SK-N-SH (cell line): ENCODE results near the gene TTC31. TPM values are rescaled to one million over a fixed set of nuclear protein-coding genes. Genes with fewer than 3 reads are reported as not detected.

Experiments used
- CTCF ChIA-PET: fragments of 300-600, 350-600 bp; formaldehyde crosslinking; extraction: SDS; loops from one replicate; lab custom pipeline; 2021; lab: Yijun Ruan, JAX
- POLR2A ChIA-PET: fragments of 350-600 bp; sonication (Branson Sonifier 250); formaldehyde crosslinking; extraction: SDS; loops from one replicate; lab custom pipeline; 2020; ENCODE audit warnings: antibody characterized with exemption, inconsistent platforms; lab: Yijun Ruan, JAX
- DNase-seq: peaks from one replicate; pipeline ENCODE4 v3.0.0; 2012
- H2AFZ ChIP-seq: fragments of 200-600 bp; sonication (generic); 2 replicates; pipeline ENCODE4 v1.8.1; 2016; ENCODE audit warnings: antibody characterized with exemption, mild to moderate bottlenecking, low read depth
- H3F3A ChIP-seq: fragments of 200-600 bp; sonication (generic); replicated peaks from 2 replicates; pipeline ENCODE3; 2016; ENCODE audit warnings: antibody characterized with exemption, mild to moderate bottlenecking; ENCODE audit not compliant: insufficient read depth
- H3K27ac ChIP-seq, 2 experiments: fragments of 200-500 bp in 1 of 2; fragments of 200-600 bp in 1 of 2; sonication (Bioruptor generic) in 1 of 2; sonication (generic), shearing (Covaris generic) in 1 of 2; 2 replicates each; pipeline versions ENCODE4 v1.5.1 to v1.6.1; 2014 to 2016; ENCODE audit warnings: low read depth in 2 of 2, inconsistent platforms in 1 of 2, low read length in 1 of 2, mild to moderate bottlenecking in 1 of 2, mixed read lengths in 1 of 2
- H3K27me3 ChIP-seq: fragments of 200-600 bp; sonication (generic), shearing (Covaris generic); 2 replicates; pipeline ENCODE4 v1.6.1; 2016; ENCODE audit warnings: mixed run types; ENCODE audit not compliant: insufficient read depth
- H3K36me3 ChIP-seq, 2 experiments: fragments of 200-500 bp in 1 of 2; fragments of 200-600 bp in 1 of 2; sonication (Bioruptor generic) in 1 of 2; sonication (generic) in 1 of 2; replicated peaks in 1 of 2; 2 replicates each; pipeline versions ENCODE3 to v1.5.1; 2014 to 2016; ENCODE audit warnings: low read length in 1 of 2, mild to moderate bottlenecking in 1 of 2; ENCODE audit not compliant: insufficient read depth in 2 of 2, control insufficient read depth in 1 of 2
- H3K4me1 ChIP-seq, 2 experiments: fragments of 200-500 bp in 1 of 2; fragments of 200-600 bp in 1 of 2; sonication (Bioruptor generic) in 1 of 2; sonication (generic), shearing (Covaris generic) in 1 of 2; 2 replicates each; pipeline versions ENCODE4 v1.5.1 to v1.6.1; 2014 to 2016; ENCODE audit warnings: low read depth in 1 of 2, low read length in 1 of 2, mixed run types in 1 of 2; ENCODE audit not compliant: insufficient read depth in 2 of 2, control insufficient read depth in 1 of 2
- H3K4me2 ChIP-seq: fragments of 200-600 bp; sonication (generic), shearing (Covaris generic); 2 replicates; pipeline ENCODE4 v1.6.1; 2017; ENCODE audit warnings: mixed run types
- H3K4me3 ChIP-seq, 2 experiments: fragments of 200-500 bp in 1 of 2; fragments of 200-600 bp in 1 of 2; sonication (Bioruptor generic) in 1 of 2; sonication (generic), shearing (Covaris generic) in 1 of 2; 2 replicates each; pipeline versions ENCODE4 v1.5.1 to v1.8.1; 2014 to 2016; ENCODE audit warnings: low read depth in 2 of 2, inconsistent platforms in 1 of 2, low read length in 1 of 2, mild to moderate bottlenecking in 1 of 2, mixed read lengths in 1 of 2, moderate library complexity in 1 of 2
- H3K79me2 ChIP-seq: fragments of 200-600 bp; sonication (generic); 2 replicates; pipeline ENCODE4 v1.8.1; 2017; ENCODE audit warnings: mild to moderate bottlenecking; ENCODE audit not compliant: insufficient read depth
- H3K9ac ChIP-seq: fragments of 200-600 bp; sonication (generic); 2 replicates; pipeline ENCODE4 v1.6.1; 2017; ENCODE audit warnings: mixed run types
- H3K9me2 ChIP-seq: fragments of 200-600 bp; sonication (generic); 2 replicates; pipeline ENCODE4 v1.6.1; 2017; ENCODE audit warnings: mixed run types
- H3K9me3 ChIP-seq: fragments of 200-600 bp; sonication (generic); 2 replicates; pipeline ENCODE4 v1.6.1; 2017; ENCODE audit warnings: mixed run types, mild to moderate bottlenecking, moderate library complexity
- H4K20me1 ChIP-seq: fragments of 200-600 bp; sonication (generic); 2 replicates; pipeline ENCODE4 v1.6.1; 2017; ENCODE audit warnings: mild to moderate bottlenecking, mixed run types; ENCODE audit not compliant: insufficient read depth
- CHD2 ChIP-seq: fragments of 150-350 bp; IDR thresholded peaks from 2 replicates; pipeline ENCODE4 v1.6.1; 2018; ENCODE audit warnings: low read length; ENCODE audit not compliant: partially characterized antibody
- ELF1 ChIP-seq: IDR thresholded peaks from 2 replicates; pipeline ENCODE4 v1.4.0; 2012
- EP300 ChIP-seq, 2 experiments: IDR thresholded peaks; 2 replicates each; pipeline versions ENCODE4 v1.4.0 to v1.6.1; 2012; ENCODE audit warnings: borderline replicate concordance in 1 of 2, low read depth in 1 of 2, low read length in 1 of 2
- FOXM1 ChIP-seq: IDR thresholded peaks from 2 replicates; pipeline ENCODE4 v1.4.0; 2012; ENCODE audit warnings: low read depth, mild to moderate bottlenecking
- GABPA ChIP-seq: IDR thresholded peaks from 2 replicates; pipeline ENCODE4 v1.4.0; 2012; ENCODE audit warnings: low read depth, mild to moderate bottlenecking
- JUND ChIP-seq: IDR thresholded peaks from 2 replicates; pipeline ENCODE4 v1.4.0; 2012
- MEF2A ChIP-seq: IDR thresholded peaks from 2 replicates; pipeline ENCODE4 v1.4.0; 2012; ENCODE audit warnings: low read depth, borderline replicate concordance
- NFIC ChIP-seq: IDR thresholded peaks from 2 replicates; pipeline ENCODE4 v1.4.0; 2012; ENCODE audit warnings: borderline replicate concordance
- NRF1 ChIP-seq: IDR thresholded peaks from 2 replicates; pipeline ENCODE4 v1.6.1; 2012; ENCODE audit warnings: low read depth, mild to moderate bottlenecking, low read length
- PBX3 ChIP-seq: IDR thresholded peaks from 2 replicates; pipeline ENCODE4; 2012
- POLR2AphosphoS5 ChIP-seq: IDR thresholded peaks from 2 replicates; pipeline ENCODE4 v1.6.1; 2012; ENCODE audit warnings: low read depth, low read length
- RCOR1 ChIP-seq: fragments of 150-350 bp; IDR thresholded peaks from 2 replicates; pipeline ENCODE4 v1.6.1; 2017; ENCODE audit warnings: antibody characterized with exemption, low read length
- REST ChIP-seq: IDR thresholded peaks from 2 replicates; pipeline ENCODE4 v1.6.1; 2012; ENCODE audit warnings: mild to moderate bottlenecking, low read depth, low read length, moderate library complexity
- SIN3A ChIP-seq: IDR thresholded peaks from 2 replicates; pipeline ENCODE4 v1.6.1; 2012; ENCODE audit warnings: low read depth, mild to moderate bottlenecking, low read length, moderate library complexity, borderline replicate concordance
- TAF1 ChIP-seq: IDR thresholded peaks from 2 replicates; pipeline ENCODE4 v1.6.1; 2012; ENCODE audit warnings: low read depth, mild to moderate bottlenecking, low read length, moderate library complexity, borderline replicate concordance
- TCF12 ChIP-seq: IDR thresholded peaks from 2 replicates; pipeline ENCODE4 v1.4.0; 2012
- USF1 ChIP-seq: IDR thresholded peaks from 2 replicates; pipeline ENCODE4 v1.4.0; 2012; ENCODE audit warnings: low read depth, borderline replicate concordance
- YY1 ChIP-seq: IDR thresholded peaks from 2 replicates; pipeline ENCODE4 v1.4.0; 2012; ENCODE audit warnings: low read depth, mild to moderate bottlenecking
- ZBTB33 ChIP-seq: IDR thresholded peaks from 2 replicates; pipeline ENCODE4 v1.4.0; 2012; ENCODE audit warnings: low read depth, borderline replicate concordance
- WGBS: methylation state at CpG from one replicate; pipeline ENCODE4 v1.1.6; 2017; ENCODE audit warnings: low lambda C conversion rate; 5-methylcytosine and 5-hydroxymethylcytosine counted together
- polyA plus RNA-seq, 3 experiments: library from polyadenylated mRNA; depleted of rRNA; stranded (reverse); fragments of >200 nt; gene quantifications; 2 replicates each; pipeline ENCODE4 v1.2.3, GENCODE V29; 2012
- TF ChIP-seq, protein P1 (sequence below): fragments of 150-350 bp; IDR thresholded peaks from 2 replicates; pipeline ENCODE4 v1.6.1; 2017; ENCODE audit warnings: antibody characterized with exemption, low read length, low read depth, borderline replicate concordance
- TF ChIP-seq, protein P2 (sequence below): IDR thresholded peaks from 2 replicates; pipeline ENCODE4 v1.4.0; 2012; ENCODE audit warnings: low read depth
- TF ChIP-seq, protein P3 (sequence below): fragments of 150-350 bp; IDR thresholded peaks from 2 replicates; pipeline ENCODE4 v1.6.1; 2016; ENCODE audit warnings: mild to moderate bottlenecking, low read depth, low read length

Gene TTC31
- polyA plus RNA-seq, 1 of the 3 experiments (the other 2 are of a cell fraction) = 27.9 TPM

DNA sequence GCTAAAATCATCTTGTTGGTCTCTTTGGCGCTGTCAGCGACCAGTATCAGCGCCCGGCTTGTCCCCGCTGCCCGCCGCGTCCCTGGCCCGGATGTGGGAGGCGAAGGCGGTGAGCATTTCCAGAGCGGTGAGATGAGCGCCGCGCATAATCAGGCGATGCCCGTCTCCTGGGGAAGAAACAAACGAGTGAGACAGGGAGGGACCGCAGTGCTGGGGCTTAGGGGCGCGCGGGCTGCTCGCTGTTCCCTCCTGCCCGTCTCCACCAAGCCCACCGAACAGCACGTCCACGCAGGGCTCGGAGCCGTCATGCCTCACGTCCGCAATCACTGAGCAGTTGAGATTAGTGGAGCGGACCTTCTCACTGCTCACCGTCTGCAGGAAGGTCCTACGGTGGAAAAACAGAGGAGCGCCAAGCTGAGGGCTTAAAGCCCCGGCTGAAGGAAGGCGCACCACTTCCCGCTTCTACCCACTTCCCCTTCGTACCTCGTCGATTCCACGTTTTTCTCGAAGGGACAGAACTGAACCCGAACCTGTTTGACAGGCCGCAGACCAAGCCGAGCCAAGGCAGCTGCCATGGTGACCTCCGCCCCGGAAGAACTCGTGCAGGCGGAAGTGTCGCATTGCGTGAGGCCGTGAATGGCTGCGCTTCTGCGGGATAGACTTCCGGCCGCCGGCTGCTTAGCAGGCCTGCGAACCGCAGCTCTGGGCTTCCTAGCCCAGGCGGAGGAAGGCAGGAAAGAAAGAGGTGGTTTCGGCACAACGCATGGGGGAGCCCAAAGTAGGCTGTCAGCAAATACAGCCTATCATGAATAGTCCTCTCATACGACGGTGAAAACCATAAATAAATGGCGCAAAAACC is 10.6 kb upstream of the TTC31 start, which contains the start of gene MRPL53:
MRPL53 (minus strand) TSS at position 595 of the 859 bp plus-strand sequence; CDS start at position 575, 20 bp downstream.
- peak within 1 kb of the TSS; percentile 93 for H3K4me2 ChIP-seq
- peaks cover 19 to 27% of the 10 kb centered on the region in 2 experiments for H3K36me3 ChIP-seq
- peaks cover 34% of the 10 kb centered on the region for H3F3A ChIP-seq
- H2AFZ ChIP-seq = peak within 1 kb of the TSS; percentile 81
- peak within 1 kb of the TSS; percentile 72 for H3K9ac ChIP-seq
- no peaks in the 10 kb centered on the region for H3K9me3 ChIP-seq
- H3K4me3 ChIP-seq = peak within 1 kb of the TSS; percentile 68 to 74
- DNase-seq = peak; percentile 85
- H3K79me2 ChIP-seq = peaks cover 16% of the 10 kb centered on the region; the same call in 1 of the 2 replicates
- whole genome bisulfite sequencing = 1% methylated on average over 60 of the region's 66 CpGs
- no peaks in the 10 kb centered on the region for H3K9me2 ChIP-seq
- peak within 1 kb of the TSS; percentile 78 to 94 for H3K27ac ChIP-seq
- H3K4me1 ChIP-seq = peaks cover 6 to 7% of the 10 kb centered on the region in 2 experiments; a peak in 2 of 4 replicates
- H3K27me3 ChIP-seq = no peaks in the 10 kb centered on the region
- no peaks in the 10 kb centered on the region for H4K20me1 ChIP-seq
- ChIA-PET POLR2A (interaction anchor here (0.9 to 6.9 kb wide), 13 partner anchors 10 to 115 kb away, joined by 3 to 60 read pairs (median 4); partner anchors contain the start of genes AUP1, CCDC142, HTRA2 and INO80B), CTCF (interaction anchor here (0.9 to 3.9 kb wide), 5 partner anchors 10 to 115 kb away, joined by 3 to 28 read pairs (median 3); partner anchors contain the start of genes CCDC142 and TTC31)
- TF ChIP-seq NFIC (0 out of 2 replicates have a peak, but pooled peaks have one; percentile 10), USF1 (no peak), JUND (peak; percentile 56; the same call in 1 of the 2 replicates), PBX3 (peak; percentile 79), NRF1 (no peak), TCF12 (no peak; the same call in 1 of the 2 replicates), ZBTB33 (peak; percentile 84; the same call in 1 of the 2 replicates), GABPA (peak; percentile 100), SIN3A (peak; percentile 98), MEF2A (no peak), REST (peak; percentile 62; the same call in 1 of the 2 replicates), CHD2 (peak; percentile 96), YY1 (peak; percentile 92), POLR2AphosphoS5 (peak; percentile 99), FOXM1 (no peak), ELF1 (peak; percentile 89), RCOR1 (0 out of 2 replicates have a peak, but pooled peaks have one; percentile 17), EP300 (IDR thresholded peaks at IDR 0.05; ENCODE audit: borderline replicate concordance in 1 of 2, low read depth in 1 of 2, low read length in 1 of 2) (no peak), TAF1 (peak; percentile 92)
- TF ChIP-seq, protein P1, sequence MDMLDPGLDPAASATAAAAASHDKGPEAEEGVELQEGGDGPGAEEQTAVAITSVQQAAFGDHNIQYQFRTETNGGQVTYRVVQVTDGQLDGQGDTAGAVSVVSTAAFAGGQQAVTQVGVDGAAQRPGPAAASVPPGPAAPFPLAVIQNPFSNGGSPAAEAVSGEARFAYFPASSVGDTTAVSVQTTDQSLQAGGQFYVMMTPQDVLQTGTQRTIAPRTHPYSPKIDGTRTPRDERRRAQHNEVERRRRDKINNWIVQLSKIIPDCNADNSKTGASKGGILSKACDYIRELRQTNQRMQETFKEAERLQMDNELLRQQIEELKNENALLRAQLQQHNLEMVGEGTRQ = no peak
- TF ChIP-seq, protein P2, sequence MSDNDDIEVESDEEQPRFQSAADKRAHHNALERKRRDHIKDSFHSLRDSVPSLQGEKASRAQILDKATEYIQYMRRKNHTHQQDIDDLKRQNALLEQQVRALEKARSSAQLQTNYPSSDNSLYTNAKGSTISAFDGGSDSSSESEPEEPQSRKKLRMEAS = peak; percentile 88
- TF ChIP-seq, protein P3, sequence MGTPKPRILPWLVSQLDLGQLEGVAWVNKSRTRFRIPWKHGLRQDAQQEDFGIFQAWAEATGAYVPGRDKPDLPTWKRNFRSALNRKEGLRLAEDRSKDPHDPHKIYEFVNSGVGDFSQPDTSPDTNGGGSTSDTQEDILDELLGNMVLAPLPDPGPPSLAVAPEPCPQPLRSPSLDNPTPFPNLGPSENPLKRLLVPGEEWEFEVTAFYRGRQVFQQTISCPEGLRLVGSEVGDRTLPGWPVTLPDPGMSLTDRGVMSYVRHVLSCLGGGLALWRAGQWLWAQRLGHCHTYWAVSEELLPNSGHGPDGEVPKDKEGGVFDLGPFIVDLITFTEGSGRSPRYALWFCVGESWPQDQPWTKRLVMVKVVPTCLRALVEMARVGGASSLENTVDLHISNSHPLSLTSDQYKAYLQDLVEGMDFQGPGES = no peak
